Stomach (tissue), 9 donors: ENCODE measurements around the gene ZNF580. TPM values are rescaled to one million over a fixed set of nuclear protein-coding genes. Genes with fewer than 3 reads are reported as not detected.

Source experiments
- DNase-seq, 2 donors: peaks; one replicate each; pipeline versions ENCODE4 v3.0.0 to v3.0.0-alpha.2; 2013 to 2019
- H3K27ac ChIP-seq, 5 donors: fragments of 200-600 bp in 4 of 5; sonication (generic) in 4 of 5; one replicate each; pipeline ENCODE4 v1.5.1; 2013 to 2019; ENCODE audit warnings: mild to moderate bottlenecking in 1 of 5, moderate library complexity in 1 of 5
- H3K27me3 ChIP-seq, 3 donors: fragments of 200-600 bp; sonication (generic); one replicate each; pipeline ENCODE4 v1.5.1; 2017 to 2019; ENCODE audit warnings: mixed run types in 1 of 3
- H3K36me3 ChIP-seq, 4 donors: fragments of 200-600 bp; sonication (generic); 1 replicate in 3 of 4; 2 replicates in 1 of 4; pipeline ENCODE4 v1.5.1; 2016 to 2019
- H3K4me1 ChIP-seq, 4 donors: fragments of 200-600 bp; sonication (generic); one replicate each; pipeline ENCODE4 v1.5.1; 2016 to 2019
- H3K4me3 ChIP-seq, 4 donors: fragments of 200-600 bp; sonication (generic) in 3 of 4; one replicate each; pipeline ENCODE4 v1.5.1; 2016 to 2019; ENCODE audit warnings: mild to moderate bottlenecking in 1 of 4
- H3K9me3 ChIP-seq, 4 donors: fragments of 200-600 bp; sonication (generic); one replicate each; pipeline ENCODE4 v1.5.1; 2016 to 2019
- EP300 ChIP-seq: sonication (generic); formaldehyde crosslinking; IDR thresholded peaks from one replicate; pipeline ENCODE4 v1.6.1; 2017; ENCODE audit warnings: antibody characterized with exemption
- POLR2A ChIP-seq, 4 donors: fragments of 450-650 bp; IDR thresholded peaks; one replicate each; pipeline ENCODE4 v1.6.1; 2016; ENCODE audit warnings: antibody characterized with exemption in 4 of 4, control low read depth in 2 of 4, mild to moderate bottlenecking in 1 of 4, moderate library complexity in 1 of 4
- POLR2AphosphoS5 ChIP-seq, 3 donors: sonication (generic); formaldehyde crosslinking; IDR thresholded peaks; one replicate each; pipeline ENCODE4 v1.6.1; 2016; ENCODE audit warnings: antibody characterized with exemption in 3 of 3
- WGBS, 5 donors: extraction: QIAGEN DNeasy Blood & Tissue Kit in 3 of 5; methylation state at CpG; one replicate each; pipeline versions ENCODE4 v1.1.5 to v1.1.7; 2013 to 2018; 5-methylcytosine and 5-hydroxymethylcytosine counted together
- intact Hi-C: fragments of 100-400 bp; cut with DNase I; formaldehyde crosslinking; loops from one replicate; pipeline ENCODE4 v1.15.1; 2023; ENCODE audit warnings: low total_unique reads
- polyA plus RNA-seq, 3 donors: library from polyadenylated mRNA; stranded (reverse); fragments of 200-250 nt; gene quantifications; one replicate each; pipeline ENCODE4 v1.2.3, GENCODE V29; 2013
- total RNA-seq, 5 donors: library from RNA; depleted of rRNA; stranded (reverse); fragments of >200 nt; gene quantifications; one replicate each; pipeline versions ENCODE4 v1.1.0 to v1.2.3, GENCODE V29; 2014 to 2016
- TF ChIP-seq, protein P1 (sequence below), 7 experiments: fragments of 450-650 bp in 4 of 7; fragments of 200-600 bp in 3 of 7; sonication (generic) in 3 of 7; IDR thresholded peaks; one replicate each; pipeline ENCODE4 v1.5.1; 2016 to 2019; ENCODE audit warnings: antibody characterized with exemption in 7 of 7, control low read depth in 2 of 7, mild to moderate bottlenecking in 1 of 7
- donor health status: healthy with polysubstance abuse.
- donor health status: Bipolar disorder and iron deficiency.
- donor health status: healthy.

Gene ZNF580
- total and polyA plus RNA-seq, 8 donors, result 10.6 to 55.0 (median 19.0) TPM; not detected in 1

DNA sequence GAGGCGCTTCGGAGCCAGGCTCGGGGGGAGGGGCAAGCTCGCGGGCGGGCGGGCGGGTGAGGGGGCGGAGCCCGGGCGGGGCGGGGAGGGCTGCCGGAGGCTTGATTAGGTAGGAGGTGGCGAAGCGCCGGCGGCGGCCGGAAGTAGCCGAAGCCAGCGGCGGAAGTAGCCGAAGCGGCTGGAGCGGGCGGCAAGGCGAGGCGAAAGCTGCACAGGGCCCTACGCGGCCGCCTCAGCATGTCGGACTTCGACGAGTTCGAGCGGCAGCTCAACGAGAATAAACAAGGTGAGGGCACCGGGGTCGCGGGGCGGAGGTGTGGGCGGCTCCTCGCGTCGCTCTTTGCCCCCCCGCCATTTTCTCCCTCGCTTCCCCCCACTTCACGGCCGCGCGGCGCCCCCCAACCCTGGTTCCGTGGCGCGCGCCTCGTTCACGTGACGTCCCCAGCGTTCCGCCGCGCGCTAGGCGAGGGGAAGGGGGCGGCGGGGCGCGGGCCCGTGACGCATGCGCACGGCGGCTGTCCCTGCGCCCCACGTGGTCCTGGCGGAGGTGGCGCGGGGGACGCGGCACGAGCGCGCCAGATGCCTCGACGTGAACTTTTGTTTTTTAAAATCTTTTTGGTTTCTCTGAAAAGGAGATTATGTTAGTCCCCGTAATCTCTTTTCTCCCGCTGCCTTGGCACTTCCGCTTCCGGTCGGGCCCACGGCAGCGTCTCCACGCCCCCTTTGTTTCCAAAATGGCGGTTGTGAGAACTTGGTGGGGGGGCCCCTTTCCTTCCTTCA is 14.3 kb downstream of the ZNF580 start, which contains the start of gene U2AF2:
U2AF2 (plus strand) TSS at position 168 of the 780 bp plus-strand sequence; CDS start at position 238, 70 bp downstream.
- H3K36me3 ChIP-seq, result peaks cover 7 to 44% (median 32%) of the 10 kb centered on the region in 4 donors
- H3K4me1 ChIP-seq, result peaks cover 49 to 67% (median 58%) of the 10 kb centered on the region in 4 donors
- H3K4me3 ChIP-seq, result peak within 1 kb of the TSS; percentile 68 to 96 (median 82)
- intact Hi-C loops, result no loop called here
- H3K9me3 ChIP-seq, result no peaks in the 10 kb centered on the region
- DNase-seq, result peak; percentile 97 to 98
- H3K27me3 ChIP-seq, result no peaks in the 10 kb centered on the region
- peak within 1 kb of the TSS; percentile 94 to 98 (median 97) for H3K27ac ChIP-seq
- TF ChIP-seq, protein P1, sequence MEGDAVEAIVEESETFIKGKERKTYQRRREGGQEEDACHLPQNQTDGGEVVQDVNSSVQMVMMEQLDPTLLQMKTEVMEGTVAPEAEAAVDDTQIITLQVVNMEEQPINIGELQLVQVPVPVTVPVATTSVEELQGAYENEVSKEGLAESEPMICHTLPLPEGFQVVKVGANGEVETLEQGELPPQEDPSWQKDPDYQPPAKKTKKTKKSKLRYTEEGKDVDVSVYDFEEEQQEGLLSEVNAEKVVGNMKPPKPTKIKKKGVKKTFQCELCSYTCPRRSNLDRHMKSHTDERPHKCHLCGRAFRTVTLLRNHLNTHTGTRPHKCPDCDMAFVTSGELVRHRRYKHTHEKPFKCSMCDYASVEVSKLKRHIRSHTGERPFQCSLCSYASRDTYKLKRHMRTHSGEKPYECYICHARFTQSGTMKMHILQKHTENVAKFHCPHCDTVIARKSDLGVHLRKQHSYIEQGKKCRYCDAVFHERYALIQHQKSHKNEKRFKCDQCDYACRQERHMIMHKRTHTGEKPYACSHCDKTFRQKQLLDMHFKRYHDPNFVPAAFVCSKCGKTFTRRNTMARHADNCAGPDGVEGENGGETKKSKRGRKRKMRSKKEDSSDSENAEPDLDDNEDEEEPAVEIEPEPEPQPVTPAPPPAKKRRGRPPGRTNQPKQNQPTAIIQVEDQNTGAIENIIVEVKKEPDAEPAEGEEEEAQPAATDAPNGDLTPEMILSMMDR (IDR thresholded peaks at IDR 0.05), result no peak
- TF ChIP-seq POLR2AphosphoS5 (IDR thresholded peaks at IDR 0.05), result peak in 2 of 3 donors; percentile 68 to 83
- WGBS, 5 donors, result 0 to 1% (median 0%) methylated on average over 38 to 95 of the region's 95 CpGs

DNA sequence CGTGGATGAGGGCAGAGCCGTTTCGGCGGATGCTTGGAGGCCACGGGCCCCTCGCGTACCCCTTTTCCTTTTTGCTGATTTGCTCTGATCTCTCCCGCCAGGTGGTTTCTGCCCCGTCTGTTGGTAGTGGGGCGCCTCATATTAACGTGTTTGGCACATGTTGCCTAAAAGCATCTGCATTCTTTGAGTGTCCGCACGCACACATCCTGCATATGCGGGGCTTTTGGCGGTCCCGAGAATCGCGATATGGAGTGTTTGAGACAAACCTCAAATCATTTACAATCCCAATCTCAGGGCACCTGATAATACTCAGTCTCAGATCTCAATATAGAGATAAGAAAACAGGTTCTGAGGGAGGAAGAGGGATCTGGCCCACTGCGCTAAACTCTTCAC is 14.8 kb downstream of the ZNF580 start:
- intact Hi-C loops, result no loop called here
- no peaks in the 10 kb centered on the region for H3K9me3 ChIP-seq
- WGBS, 5 donors, result 0 to 1% (median 0%) methylated on average over 19 of the region's 19 CpGs
- H3K27ac ChIP-seq, result peak overlapping the region; percentile 94 to 98 (median 97)
- DNase-seq, result no peak
- no peaks in the 10 kb centered on the region for H3K27me3 ChIP-seq
- H3K4me1 ChIP-seq, result peaks cover 49 to 67% (median 62%) of the 10 kb centered on the region in 4 donors
- H3K36me3 ChIP-seq, result peaks cover 13 to 47% (median 36%) of the 10 kb centered on the region in 4 donors
- TF ChIP-seq POLR2A (IDR thresholded peaks at IDR 0.05), result no peak
- TF ChIP-seq, protein P1 (IDR thresholded peaks at IDR 0.05), result no peak
- no peak for TF ChIP-seq POLR2AphosphoS5 (IDR thresholded peaks at IDR 0.05)
- TF ChIP-seq EP300, result no peak
- H3K4me3 ChIP-seq, result peak overlapping the region; percentile 68 to 96 (median 82)

DNA sequence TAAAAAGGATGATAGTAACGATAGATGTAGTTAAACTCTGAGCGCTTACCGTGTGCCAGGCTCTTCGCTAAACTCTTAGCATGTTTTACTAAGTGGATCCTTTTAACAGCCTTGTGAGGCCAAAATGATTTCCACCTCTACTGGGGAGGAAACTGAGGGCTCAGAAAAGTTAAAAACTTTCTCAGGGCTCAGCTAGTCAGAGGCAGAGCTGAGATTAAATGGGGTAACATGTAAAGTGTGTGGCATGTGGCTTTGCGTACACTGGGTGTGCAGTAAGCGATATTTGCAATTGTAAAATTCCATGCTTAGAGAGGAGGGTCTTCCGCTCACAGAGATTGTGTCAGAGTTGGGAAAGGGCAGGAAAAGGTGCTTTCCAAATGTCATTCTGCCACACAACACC is 15.8 kb downstream of the ZNF580 start:
- Histone ChIP-seq H3K4me3 (peak overlapping the region; percentile 68 to 96 (median 82)), H3K9me3 (no peaks in the 10 kb centered on the region), H3K27me3 (no peaks in the 10 kb centered on the region), H3K27ac (peak overlapping the region in 1 of 5 donors; percentile 98), H3K36me3 (peaks cover 22 to 47% (median 40%) of the 10 kb centered on the region in 4 donors), H3K4me1 (peaks cover 49 to 72% (median 62%) of the 10 kb centered on the region in 4 donors)
- TF ChIP-seq POLR2AphosphoS5 (IDR thresholded peaks at IDR 0.05) (no peak), POLR2A (IDR thresholded peaks at IDR 0.05) (no peak), EP300 (no peak)
- TF ChIP-seq, protein P1 (IDR thresholded peaks at IDR 0.05), result no peak
- intact Hi-C loops, result no loop called here
- 27 to 46% (median 37%) methylated on average over 7 of the region's 7 CpGs for WGBS, 5 donors
- DNase-seq, result no peak

DNA sequence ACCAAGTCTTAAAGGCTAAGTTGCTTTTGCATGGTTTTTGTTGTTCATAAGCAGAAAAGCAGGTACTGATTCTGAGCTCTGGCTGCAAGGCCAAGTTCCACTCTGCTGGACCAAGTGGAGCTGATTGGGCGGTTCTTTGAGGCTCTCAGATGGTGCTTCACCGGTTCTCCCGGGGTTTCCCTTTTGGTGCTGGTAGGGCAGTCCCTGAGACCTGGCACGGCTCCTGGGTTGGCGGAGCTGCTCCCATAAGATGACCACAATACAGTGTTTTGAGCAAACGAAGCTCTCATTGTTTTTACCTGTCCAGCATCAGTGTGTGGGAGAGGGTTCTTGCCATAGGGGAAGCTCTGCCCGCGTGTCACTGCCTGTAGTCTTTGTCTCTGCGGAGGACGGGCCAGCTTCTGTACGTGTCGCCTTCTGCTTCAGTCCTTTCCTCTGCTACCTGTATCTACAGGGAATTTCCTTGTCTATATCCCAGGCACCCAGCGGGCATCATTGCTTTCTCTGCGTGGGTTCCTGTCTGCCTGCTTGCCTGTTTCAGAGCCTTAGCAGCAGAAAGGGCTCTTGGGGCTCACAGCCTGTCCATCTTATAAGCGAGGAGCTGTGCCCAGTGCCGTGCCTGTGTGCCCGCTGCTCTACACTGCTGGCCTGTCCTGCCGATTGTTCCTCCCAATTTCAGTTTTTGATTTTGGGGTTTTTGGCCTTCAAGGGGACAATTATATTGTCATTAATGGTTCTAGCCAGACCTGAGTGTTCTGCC is 16.4 kb downstream of the ZNF580 start:
- intact Hi-C loops, result no loop called here
- TF ChIP-seq POLR2AphosphoS5 (IDR thresholded peaks at IDR 0.05), result no peak
- no peak for TF ChIP-seq EP300
- H3K9me3 ChIP-seq, result no peaks in the 10 kb centered on the region
- no peaks in the 10 kb centered on the region for H3K27me3 ChIP-seq
- H3K4me1 ChIP-seq, result peaks cover 49 to 72% (median 62%) of the 10 kb centered on the region in 4 donors
- H3K36me3 ChIP-seq, result peaks cover 28 to 47% (median 43%) of the 10 kb centered on the region in 4 donors
- peak in 1 of 2 donors; percentile 65 for DNase-seq
- 16 to 35% (median 25%) methylated on average over 18 of the region's 18 CpGs for WGBS, 5 donors
- peak overlapping the region in 1 of 5 donors; percentile 25 for H3K27ac ChIP-seq
- H3K4me3 ChIP-seq, result peak overlapping the region; percentile 20 to 88 (median 72)
